SJCRH30 (cell line): Measurements from ENCODE around the gene PHF23. TPM values are rescaled to one million over a fixed set of nuclear protein-coding genes. Genes with fewer than 3 reads are reported as not detected.

Experiments
- DNase-seq, 2 experiments: peaks; one replicate each; pipeline ENCODE4 v3.0.0-alpha.2; 2015 to 2020
- H3K27ac ChIP-seq: fragments of 250-450 bp; sonication (Bioruptor Pico); 2 replicates; pipeline ENCODE4 v1.5.1; 2020; ENCODE audit warnings: mild to moderate bottlenecking, moderate library complexity
- H3K27me3 ChIP-seq: fragments of 250-450 bp; sonication (Bioruptor Pico); 2 replicates; pipeline ENCODE4 v1.5.1; 2020; ENCODE audit warnings: mild to moderate bottlenecking, moderate library complexity
- H3K36me3 ChIP-seq: fragments of 250-450 bp; sonication (Bioruptor Pico); 2 replicates; pipeline ENCODE4 v1.5.1; 2020; ENCODE audit warnings: mild to moderate bottlenecking, moderate library complexity
- H3K4me1 ChIP-seq: fragments of 250-450 bp; sonication (Bioruptor Pico); 2 replicates; pipeline ENCODE4 v1.5.1; 2020; ENCODE audit warnings: mild to moderate bottlenecking, moderate library complexity
- H3K4me3 ChIP-seq: fragments of 250-450 bp; sonication (Bioruptor Pico); 2 replicates; pipeline ENCODE4 v1.5.1; 2020; ENCODE audit warnings: mild to moderate bottlenecking, moderate library complexity
- H3K9me3 ChIP-seq: fragments of 250-450 bp; sonication (Bioruptor Pico); replicated peaks from 2 replicates; pipeline ENCODE4 v1.5.1; 2020; ENCODE audit warnings: mild to moderate bottlenecking, moderate library complexity
- total RNA-seq: library from RNA; depleted of rRNA; stranded (reverse); fragments of >200 nt; shearing (Covaris generic); gene quantifications from 2 replicates; pipeline ENCODE4 v1.2.3, GENCODE V29; 2014

Gene PHF23
- total RNA-seq, 1 experiment from 2014 or later, result 28.7 TPM

DNA sequence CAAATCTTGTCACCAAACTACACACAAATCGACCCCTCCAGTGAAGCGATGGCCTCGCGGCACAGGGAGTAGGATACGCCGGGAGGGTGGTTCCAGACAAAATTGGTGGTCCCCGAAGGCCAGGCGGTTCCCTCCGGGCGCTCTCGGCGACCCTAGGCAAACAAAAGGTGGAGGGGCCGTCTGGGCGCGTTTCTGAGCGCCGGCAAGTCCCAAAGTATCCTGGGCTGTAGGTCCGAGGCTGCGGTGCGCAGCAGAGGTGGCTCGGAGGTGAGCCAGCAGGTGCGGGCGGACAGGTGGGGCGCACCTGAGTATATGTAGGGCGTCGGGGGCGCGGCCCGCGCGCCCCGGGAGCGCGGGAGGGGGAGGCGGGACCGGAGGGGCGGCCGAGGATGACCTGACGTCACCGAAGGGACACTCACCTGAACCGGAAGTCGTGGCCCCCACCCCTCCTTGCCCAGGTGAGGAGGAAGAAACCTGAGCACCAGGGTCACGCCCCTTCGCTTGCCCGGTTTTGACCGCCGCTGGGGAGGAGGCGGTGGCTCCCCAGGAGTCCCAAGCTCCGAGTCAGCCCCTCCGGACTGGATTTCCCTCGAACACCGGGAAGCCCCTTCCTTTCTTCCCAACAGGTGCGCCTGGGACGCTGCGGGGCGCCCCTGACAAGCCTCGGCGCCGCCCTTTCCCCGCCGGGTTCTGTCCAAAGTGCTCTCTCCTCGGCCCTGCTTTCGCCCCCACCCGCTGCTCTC is 23.1 kb upstream of the PHF23 start, which contains the start of gene CLDN7:
Gene CLDN7, minus strand, starts transcription at position 287 of the 743 bp plus-strand sequence. CDS start 435 bp downstream, outside the sequence.
- Histone ChIP-seq H3K27ac (no peak within 1 kb of the TSS), H3K9me3 (no peaks in the 10 kb centered on the region), H3K27me3 (no peaks in the 10 kb centered on the region), H3K4me1 (no peaks in the 10 kb centered on the region), H3K4me3 (no peak within 1 kb of the TSS; the same call in 1 of the 2 replicates), H3K36me3 (peaks cover 4% of the 10 kb centered on the region)
- no peak for DNase-seq

DNA sequence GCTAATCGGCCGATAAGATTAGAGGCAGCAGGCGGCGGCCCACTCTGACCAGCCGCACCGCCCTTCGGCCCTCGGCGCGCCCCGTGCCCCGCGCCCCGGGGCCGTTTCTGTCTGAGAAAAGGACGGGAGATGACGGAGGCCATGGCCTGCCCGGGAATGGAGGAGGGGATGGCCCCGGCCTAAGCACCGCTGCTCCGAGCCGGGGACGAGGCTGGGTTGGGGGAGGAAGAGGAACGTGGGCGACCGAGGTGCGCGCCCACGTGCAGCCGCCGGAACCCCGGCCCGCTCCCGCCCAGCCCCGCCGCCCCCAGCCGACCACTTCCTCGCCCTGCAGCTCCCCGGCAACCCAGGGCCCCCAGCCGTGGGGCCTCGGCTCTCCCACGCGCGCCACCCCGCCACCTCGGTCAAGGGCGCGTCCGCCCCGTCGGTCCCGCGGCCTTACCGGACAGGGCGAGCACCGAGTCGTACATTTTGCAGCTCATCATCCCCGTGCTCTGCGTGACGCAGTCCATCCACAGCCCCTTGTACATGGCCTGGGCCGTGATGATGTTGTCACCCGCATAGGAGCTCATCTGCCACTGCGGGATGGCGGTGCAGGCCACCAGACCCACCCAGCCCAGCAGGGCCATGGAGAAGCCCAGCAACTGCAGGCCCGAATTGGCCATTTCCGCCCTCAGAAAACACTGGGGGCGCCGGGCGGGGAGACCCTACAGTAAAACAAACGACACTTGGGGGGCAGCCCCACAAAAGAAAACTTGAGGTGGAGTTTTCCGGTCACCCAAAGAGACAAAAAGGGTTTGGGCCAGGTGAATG is 22.3 kb upstream of the PHF23 start:
- Histone ChIP-seq H3K9me3 (no peaks in the 10 kb centered on the region), H3K4me1 (no peaks in the 10 kb centered on the region), H3K27ac (no peak overlapping the region), H3K36me3 (peaks cover 4% of the 10 kb centered on the region), H3K4me3 (no peak overlapping the region), H3K27me3 (no peaks in the 10 kb centered on the region)
- no peak for DNase-seq

DNA sequence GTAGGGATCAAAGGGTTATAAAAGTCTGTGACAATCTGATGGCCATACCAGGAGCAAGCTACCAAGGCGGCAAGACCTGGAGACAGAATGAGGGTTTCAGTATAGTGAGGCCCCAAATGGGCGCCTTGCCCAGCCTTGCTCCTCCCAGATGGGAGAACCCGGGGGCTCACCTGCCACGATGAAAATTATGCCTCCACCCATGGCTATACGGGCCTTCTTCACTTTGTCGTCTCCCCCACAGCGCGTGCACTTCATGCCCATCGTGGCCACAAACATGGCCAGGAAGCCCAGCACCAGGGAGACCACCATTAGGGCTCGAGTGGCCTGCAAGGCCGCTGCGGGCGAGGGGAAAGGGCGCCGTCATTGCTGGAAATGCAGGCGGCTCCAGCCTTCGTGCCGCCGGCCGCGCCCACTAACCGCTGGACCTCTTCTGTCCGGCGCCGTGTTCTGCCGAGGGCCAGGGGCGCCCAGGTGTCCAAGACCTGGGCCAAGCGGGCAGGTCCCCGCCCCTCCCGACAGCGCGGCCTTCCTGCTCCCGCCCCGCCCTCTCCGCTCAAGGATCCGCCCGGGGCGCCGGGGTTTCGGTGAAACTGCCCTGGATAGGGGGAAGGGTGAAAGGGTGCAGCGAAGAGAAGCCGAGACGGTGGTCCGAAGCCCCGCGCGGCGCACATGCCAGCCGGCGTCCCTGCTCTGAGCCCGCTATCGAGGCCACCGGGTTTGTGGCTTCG is 21.6 kb upstream of the PHF23 start:
- Histone ChIP-seq H3K27me3 (no peaks in the 10 kb centered on the region), H3K27ac (no peak overlapping the region), H3K4me1 (no peaks in the 10 kb centered on the region), H3K4me3 (no peak overlapping the region), H3K9me3 (no peaks in the 10 kb centered on the region), H3K36me3 (peaks cover 4% of the 10 kb centered on the region)
- no peak for DNase-seq

DNA sequence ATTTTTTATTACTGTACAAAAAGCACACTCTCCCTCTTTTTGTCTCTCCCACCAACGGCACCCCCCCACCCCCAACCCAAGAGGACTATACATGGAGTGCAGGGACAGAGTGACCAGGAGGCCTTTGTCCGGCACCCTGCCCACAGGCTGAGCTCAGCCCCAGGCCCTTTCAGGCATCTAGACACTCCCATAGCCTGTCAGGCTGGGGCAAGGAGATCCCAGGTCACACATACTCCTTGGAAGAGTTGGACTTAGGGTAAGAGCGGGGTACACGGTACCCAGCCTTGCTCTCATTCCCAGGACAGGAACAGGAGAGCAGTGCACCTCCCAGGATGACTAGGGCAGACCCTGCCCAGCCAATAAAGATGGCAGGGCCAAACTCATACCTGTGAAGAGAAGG is 20.9 kb upstream of the PHF23 start:
- Histone ChIP-seq H3K4me1 (no peaks in the 10 kb centered on the region), H3K4me3 (no peak overlapping the region), H3K36me3 (peaks cover 4% of the 10 kb centered on the region), H3K27ac (no peak overlapping the region), H3K9me3 (no peaks in the 10 kb centered on the region), H3K27me3 (no peaks in the 10 kb centered on the region)
- DNase-seq, result no peak

DNA sequence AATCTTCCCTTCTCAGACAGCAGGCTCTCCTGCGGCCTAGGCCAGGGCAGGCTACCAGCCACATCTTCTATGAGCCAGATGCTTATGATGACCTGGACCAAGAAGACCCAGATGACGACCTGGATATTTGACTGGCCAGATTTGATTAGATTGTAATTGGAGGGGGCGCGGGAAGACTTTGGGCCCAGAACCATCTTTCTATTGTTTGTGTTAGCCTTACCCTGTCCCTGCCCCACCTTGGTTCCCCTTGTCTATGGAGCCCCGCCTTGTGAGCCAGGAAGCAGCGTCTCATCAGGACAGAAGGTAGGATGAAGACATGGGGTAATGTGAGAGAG is 20.3 kb upstream of the PHF23 start:
- H3K9me3 ChIP-seq, result no peaks in the 10 kb centered on the region
- no peaks in the 10 kb centered on the region for H3K4me1 ChIP-seq
- no peak overlapping the region for H3K4me3 ChIP-seq
- DNase-seq, result no peak
- H3K36me3 ChIP-seq, result peaks cover 4% of the 10 kb centered on the region
- no peak overlapping the region for H3K27ac ChIP-seq
- H3K27me3 ChIP-seq, result no peaks in the 10 kb centered on the region

DNA sequence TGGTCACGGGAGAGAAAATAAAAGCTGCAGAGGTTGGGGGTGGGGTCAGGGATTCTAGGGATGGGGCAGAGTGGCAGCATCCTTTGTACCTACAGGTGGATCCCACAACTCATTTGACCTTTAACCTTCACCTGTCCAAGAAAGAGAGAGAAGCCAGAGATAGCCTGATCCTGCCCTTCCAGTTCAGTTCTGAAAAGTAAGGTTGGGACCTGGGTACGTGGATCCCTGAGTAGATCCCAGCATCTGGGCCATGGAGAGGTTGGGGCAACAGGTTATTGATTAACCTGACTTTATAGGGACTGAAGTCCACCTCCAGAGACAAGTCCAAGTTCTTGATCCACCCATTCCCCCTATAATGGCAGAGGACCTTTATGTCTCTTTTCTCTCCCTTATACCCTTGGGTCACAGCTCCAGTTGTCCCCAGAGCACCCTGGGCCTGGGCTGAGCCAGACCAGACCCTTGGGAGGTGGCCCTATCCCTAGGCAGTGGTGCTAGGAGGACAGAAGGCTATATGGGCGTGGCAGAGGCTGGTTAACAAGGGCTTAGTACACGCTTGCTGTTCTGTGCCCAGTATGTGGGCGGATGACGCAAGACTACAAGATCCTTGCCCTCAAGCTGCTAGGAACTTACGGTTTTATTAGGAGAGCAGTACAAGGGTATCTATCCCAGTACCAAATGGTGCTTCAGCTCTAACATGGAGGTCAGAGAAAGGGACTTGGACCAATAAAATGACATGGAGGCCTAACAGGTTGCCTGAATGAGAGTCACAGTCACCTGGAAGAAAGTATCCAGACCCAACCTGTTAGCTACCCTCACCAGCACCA is 19.7 kb upstream of the PHF23 start:
- DNase-seq, result no peak
- Histone ChIP-seq H3K36me3 (peaks cover 4% of the 10 kb centered on the region), H3K9me3 (no peaks in the 10 kb centered on the region), H3K4me1 (no peaks in the 10 kb centered on the region), H3K27ac (no peak overlapping the region), H3K27me3 (no peaks in the 10 kb centered on the region), H3K4me3 (no peak overlapping the region)

DNA sequence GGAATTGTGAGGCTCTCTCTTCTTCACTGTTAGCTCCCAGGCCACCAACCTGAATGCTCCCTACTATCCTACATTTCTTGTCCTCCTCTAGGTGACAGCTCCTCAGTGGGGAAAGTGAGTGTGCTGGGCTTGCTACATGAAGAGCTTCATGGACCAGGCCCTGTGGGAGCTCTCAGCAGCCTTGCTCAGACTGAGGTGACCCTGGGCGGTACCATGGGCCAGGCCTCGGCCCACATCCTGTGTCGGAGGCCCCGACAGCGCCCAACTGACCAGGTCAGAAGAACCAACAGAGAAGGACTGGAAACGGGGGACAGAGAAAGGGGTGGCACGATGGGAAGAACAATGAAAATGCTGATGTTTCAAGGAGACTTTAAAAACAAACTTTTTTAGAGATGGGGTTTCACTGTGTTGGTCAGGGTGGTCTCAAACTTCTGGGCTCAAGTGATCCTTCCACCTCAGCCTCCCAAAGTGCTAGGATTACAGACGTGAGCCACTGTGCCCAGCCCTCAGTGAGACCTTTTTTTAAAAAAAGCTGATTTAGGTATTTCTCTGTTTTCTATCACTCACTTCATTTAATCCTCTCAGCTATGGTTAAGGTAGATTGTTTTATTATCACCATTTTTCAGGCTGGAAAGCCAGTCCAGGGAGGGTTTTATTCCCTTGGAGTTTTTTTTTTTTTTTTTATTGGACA is 17.7 kb upstream of the PHF23 start:
- no peak overlapping the region for H3K4me3 ChIP-seq
- H3K4me1 ChIP-seq, result no peaks in the 10 kb centered on the region
- H3K27me3 ChIP-seq, result no peaks in the 10 kb centered on the region
- H3K36me3 ChIP-seq, result peaks cover 4% of the 10 kb centered on the region
- H3K27ac ChIP-seq, result no peak overlapping the region
- H3K9me3 ChIP-seq, result no peaks in the 10 kb centered on the region
- no peak for DNase-seq

DNA sequence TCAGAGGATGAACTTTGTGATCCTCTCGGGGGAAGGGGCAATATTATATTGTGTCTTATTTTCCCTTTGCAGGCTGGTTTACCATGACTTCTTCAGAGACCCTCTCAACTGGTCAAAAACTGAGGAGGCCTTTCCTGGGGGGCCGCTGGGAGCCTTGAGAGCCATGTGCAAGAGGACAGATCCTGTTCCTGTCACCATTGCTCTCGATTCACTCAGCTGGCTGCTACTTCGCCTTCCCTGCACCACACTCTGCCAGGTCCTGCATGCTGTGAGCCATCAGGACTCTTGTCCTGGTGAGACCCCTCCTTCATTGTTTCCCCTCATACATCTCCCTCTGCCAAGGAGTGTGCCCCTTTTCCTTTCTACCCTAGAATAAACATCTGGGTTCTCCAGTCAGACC is 15.3 kb upstream of the PHF23 start:
- no peak for DNase-seq
- 0 out of 2 replicates have a peak, but pooled peaks cover 3% of the 10 kb centered on the region for H3K4me1 ChIP-seq
- no peak overlapping the region for H3K4me3 ChIP-seq
- no peak overlapping the region for H3K27ac ChIP-seq
- H3K9me3 ChIP-seq, result no peaks in the 10 kb centered on the region
- H3K36me3 ChIP-seq, result peaks cover 4% of the 10 kb centered on the region
- no peaks in the 10 kb centered on the region for H3K27me3 ChIP-seq

DNA sequence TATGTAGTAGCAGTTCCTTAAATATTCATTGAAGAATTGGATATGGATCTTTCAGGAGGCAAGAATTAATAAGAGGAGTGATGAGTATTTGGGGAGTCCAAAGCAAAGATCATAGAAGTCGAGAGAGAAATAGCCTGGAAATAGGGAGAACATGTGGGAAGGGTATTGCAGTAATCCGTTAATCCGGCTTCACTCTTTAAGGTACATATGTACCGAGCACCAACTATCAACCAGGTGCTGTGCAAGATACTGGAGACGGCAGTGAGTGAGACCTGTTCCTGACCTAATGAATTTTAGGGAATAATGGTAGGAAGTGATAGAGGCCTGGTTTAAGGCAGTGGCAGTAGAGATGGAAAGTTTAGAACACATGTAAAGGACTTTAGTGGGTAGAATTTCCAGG is 13.8 kb upstream of the PHF23 start:
- H3K9me3 ChIP-seq, result no peaks in the 10 kb centered on the region
- H3K27me3 ChIP-seq, result no peaks in the 10 kb centered on the region
- H3K4me1 ChIP-seq, result 0 out of 2 replicates have a peak, but pooled peaks cover 3% of the 10 kb centered on the region
- H3K36me3 ChIP-seq, result no peaks in the 10 kb centered on the region
- no peak for DNase-seq
- peak overlapping the region; percentile 93; the same call in 1 of the 2 replicates for H3K27ac ChIP-seq
- H3K4me3 ChIP-seq, result peak overlapping the region; percentile 99

DNA sequence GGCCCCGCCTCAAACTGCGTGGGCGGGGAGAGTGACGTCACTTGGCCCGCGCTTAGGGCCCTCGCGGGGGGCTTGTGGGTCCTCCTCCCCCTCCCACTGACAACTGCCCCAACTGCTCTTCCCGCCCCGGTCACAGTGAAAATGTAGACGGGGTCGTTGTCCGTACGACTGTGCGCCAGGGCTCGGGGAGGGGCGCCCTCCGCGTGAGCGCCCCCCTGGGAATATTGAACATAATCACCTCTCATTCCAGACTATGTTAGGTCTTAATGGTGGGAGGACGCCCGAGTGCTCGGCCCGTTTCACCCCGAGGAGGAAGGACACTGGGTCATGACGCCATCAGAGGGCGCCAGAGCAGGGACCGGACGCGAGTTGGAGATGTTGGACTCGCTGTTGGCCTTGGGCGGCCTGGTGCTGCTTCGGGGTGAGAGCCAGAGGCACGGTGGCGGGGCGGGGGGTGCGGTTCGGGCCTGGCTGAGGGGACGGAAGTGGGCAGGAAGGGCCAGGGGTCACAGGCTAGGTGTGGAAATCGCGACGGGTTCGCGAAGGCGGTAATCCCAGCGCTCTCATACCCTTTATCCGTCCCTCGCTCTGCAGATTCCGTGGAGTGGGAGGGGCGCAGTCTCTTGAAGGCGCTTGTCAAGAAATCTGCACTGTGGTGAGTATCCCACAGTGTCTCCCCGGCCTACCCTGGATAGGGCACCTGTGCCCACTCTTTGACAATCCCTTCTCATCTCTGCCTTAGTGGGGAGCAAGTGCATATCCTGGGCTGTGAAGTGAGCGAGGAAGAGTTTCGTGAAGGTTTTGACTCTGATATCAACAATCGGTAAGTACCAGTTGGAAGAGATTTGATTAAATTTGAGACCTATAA is 13.2 kb upstream of the PHF23 start, which contains the start of gene ELP5:
Gene ELP5, plus strand, starts transcription at position 40 of the 868 bp plus-strand sequence. Its CDS starts 336 bp downstream, at position 376.
- H3K4me1 ChIP-seq, result 0 out of 2 replicates have a peak, but pooled peaks cover 3% of the 10 kb centered on the region
- H3K27ac ChIP-seq, result peak within 1 kb of the TSS; percentile 93
- DNase-seq, result peak; percentile 89 to 90
- no peaks in the 10 kb centered on the region for H3K9me3 ChIP-seq
- H3K27me3 ChIP-seq, result no peaks in the 10 kb centered on the region
- H3K36me3 ChIP-seq, result no peaks in the 10 kb centered on the region
- H3K4me3 ChIP-seq, result peak within 1 kb of the TSS; percentile 99

DNA sequence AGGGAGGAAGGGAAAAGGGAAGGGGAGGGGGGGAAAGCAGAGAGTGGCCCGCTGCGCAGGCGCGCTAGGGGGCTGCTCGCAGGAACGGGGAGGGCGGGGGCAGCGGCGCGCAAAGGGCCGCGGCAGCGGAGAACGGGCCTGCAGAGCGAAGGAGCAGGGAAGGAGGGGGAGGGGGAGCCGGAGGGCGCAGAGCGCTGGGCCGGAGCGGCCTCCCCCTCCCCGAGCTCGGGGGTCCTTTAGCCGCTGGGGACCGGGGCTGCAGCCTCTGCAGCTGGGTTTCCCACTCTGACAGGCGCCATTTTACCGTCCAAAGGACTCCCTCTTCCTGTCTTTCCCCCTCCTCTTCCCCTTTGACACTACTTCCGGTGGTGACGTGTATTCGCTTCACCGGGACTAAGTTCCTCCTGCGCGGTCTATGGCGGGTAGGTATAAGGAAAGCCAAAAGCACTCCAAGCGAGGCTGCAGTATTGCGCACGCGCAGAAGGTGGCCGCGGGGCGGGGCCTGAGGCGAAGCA is 12.5 kb upstream of the PHF23 start, which contains the start of gene CTDNEP1:
Gene CTDNEP1, minus strand, starts transcription at position 74 of the 515 bp plus-strand sequence. CDS start 438 bp downstream, outside the sequence.
- peak within 1 kb of the TSS; percentile 99 for H3K4me3 ChIP-seq
- DNase-seq, result peak; percentile 97 to 98
- H3K27ac ChIP-seq, result peak within 1 kb of the TSS; percentile 93
- H3K27me3 ChIP-seq, result no peaks in the 10 kb centered on the region
- 0 out of 2 replicates have a peak, but pooled peaks cover 3% of the 10 kb centered on the region for H3K4me1 ChIP-seq
- H3K36me3 ChIP-seq, result no peaks in the 10 kb centered on the region
- no peaks in the 10 kb centered on the region for H3K9me3 ChIP-seq

DNA sequence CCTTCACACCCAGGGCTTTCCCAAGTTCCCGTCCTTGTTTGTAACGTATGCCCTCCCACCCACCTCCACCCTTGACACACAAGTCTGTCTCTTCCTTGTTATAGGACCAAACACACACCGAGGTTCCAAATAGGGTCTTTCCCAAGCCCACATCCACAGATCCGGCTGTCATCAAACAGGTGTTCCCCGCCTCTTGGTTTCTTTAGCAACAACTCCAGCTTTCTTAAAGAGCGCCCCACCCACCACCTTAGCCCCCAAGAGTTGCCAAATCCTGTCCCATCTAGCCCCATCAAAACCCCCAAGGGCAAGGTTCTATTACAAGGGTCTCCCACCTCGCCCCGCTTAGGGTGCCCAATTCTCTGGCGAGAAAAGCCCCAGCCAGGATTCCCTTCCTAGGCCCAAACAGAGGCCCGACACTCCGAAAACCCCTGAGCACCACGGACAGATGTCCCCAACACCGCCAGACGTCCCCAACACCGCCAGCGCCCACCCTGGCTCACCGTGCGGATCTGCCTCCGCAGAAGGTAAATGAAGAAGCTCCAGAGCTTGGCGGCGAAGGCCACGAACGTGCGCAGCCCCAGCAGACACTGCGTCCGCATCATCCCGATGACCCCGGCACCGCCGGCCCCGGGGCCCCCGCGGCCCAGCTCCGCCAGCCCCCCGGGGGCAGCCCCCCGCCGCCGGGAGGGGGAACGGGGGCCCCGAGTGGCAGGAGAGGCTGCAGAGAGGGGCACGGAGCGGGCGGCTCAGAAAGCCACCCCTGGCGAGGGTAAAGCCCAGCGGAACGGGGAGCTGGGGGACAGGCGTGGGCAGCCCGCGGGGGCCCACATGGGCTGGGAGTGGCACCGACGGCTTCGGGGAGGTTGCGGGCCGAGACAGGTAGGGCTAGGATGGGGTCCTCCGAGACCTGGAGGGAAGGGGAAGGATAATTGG is 11.7 kb upstream of the PHF23 start:
- Histone ChIP-seq H3K4me3 (peak overlapping the region; percentile 99), H3K27ac (peak overlapping the region; percentile 36; the same call in 1 of the 2 replicates), H3K36me3 (no peaks in the 10 kb centered on the region), H3K27me3 (no peaks in the 10 kb centered on the region), H3K9me3 (no peaks in the 10 kb centered on the region), H3K4me1 (0 out of 2 replicates have a peak, but pooled peaks cover 3% of the 10 kb centered on the region)
- DNase-seq, result no peak
